ENCODE data around the gene FRAS1. TPM values are rescaled to one million over a fixed set of nuclear protein-coding genes. Genes with fewer than 3 reads are reported as not detected.

Gene FRAS1
- polyA plus RNA-seq, 2 of the 4 experiments (the other 2 are of a cell fraction) = 2.3 to 5.8 TPM

DNA sequence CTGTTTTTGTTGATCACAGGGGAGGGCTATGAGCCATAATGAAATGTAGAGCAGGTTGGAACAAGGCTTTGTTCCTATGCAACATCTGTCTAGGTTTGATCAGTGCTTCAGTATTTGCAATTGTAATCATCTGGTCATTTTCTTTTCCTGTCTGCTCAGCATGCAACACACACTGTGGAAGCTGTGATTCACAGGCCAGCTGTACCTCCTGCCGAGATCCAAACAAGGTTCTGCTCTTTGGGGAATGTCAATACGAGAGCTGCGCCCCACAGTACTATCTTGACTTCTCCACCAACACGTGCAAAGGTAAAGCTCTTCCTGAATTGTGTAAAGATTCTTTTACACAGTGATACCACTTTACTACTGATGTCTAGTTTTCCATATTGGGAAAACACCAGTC lies 312.6 kb downstream of the FRAS1 start (continued):
- TF ChIP-seq CTCF (IDR thresholded peaks at IDR 0.05) = no peak
- TF ChIP-seq POLR2AphosphoS2 (conservative IDR thresholded peaks at IDR 0.05; ENCODE audit: low read length) = no peak
- no peak for TF ChIP-seq CBX8 (IDR thresholded peaks at IDR 0.05)
- no peak for TF ChIP-seq FOXS1 (CRISPR knock-in tag; IDR thresholded peaks at IDR 0.05)
- TF ChIP-seq CHD2 (IDR thresholded peaks at IDR 0.05; ENCODE audit: low read length, partially characterized antibody) = no peak
- TF ChIP-seq MAX (IDR thresholded peaks at IDR 0.05) = no peak

DNA sequence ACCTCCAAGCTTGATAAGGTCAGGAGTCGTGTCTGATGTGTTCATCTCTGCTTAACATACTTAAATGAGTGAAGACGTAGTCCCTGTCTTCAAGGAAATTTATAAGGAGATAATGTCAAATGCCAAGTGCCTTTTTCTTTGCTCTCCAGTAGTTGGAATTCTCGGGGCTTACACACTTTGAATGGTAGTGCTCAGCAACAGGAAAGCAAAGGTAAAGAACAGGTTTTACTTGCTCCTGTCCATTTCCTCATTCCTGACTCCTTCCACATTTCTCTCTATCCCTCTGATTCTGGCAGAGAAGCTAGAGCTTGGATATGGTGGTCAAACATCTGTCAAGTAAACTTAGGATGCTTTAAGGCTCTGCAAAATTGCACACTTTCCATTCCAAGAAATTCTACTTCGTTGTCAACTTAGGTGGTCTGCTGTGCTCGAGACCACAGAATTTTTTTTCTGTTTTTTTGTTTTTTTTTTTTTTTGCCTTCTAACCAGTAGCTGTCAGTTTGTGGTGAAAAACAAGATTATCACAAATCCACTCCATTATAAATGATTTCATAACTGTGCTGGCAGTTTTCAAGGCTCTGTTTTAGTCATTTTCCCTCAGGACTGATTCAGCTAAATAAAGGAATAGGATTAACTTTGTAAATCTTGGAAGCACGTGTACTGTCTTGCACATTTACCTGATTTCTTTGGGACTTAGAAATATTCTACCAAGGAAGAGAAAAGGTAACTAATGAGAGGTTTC lies 313.7 kb downstream of the FRAS1 start:
- no peak for TF ChIP-seq EP300 (IDR thresholded peaks at IDR 0.05)
- TF ChIP-seq BCL3 (IDR thresholded peaks at IDR 0.05) = no peak
- TF ChIP-seq RNF2 (IDR thresholded peaks at IDR 0.05; ENCODE audit: borderline replicate concordance, low read depth) = no peak
- TF ChIP-seq TP53 (CRISPR knock-in tag; IDR thresholded peaks at IDR 0.05) = no peak
- TF ChIP-seq ZSCAN20 (CRISPR knock-in tag; IDR thresholded peaks at IDR 0.05) = no peak
- TF ChIP-seq USF2 (IDR thresholded peaks at IDR 0.05) = no peak
- TF ChIP-seq BHLHE40 (IDR thresholded peaks at IDR 0.05; ENCODE audit: low read depth, low read length) = no peak
- no peak for TF ChIP-seq RCOR1 (IDR thresholded peaks at IDR 0.05; ENCODE audit: low read depth, low read length)
- TF ChIP-seq CBX2 (IDR thresholded peaks at IDR 0.05; ENCODE audit: borderline replicate concordance, low read depth) = no peak
- TF ChIP-seq MAZ (IDR thresholded peaks at IDR 0.05; ENCODE audit: borderline replicate concordance, low read depth, low read length) = no peak
- TF ChIP-seq CHD2 (IDR thresholded peaks at IDR 0.05; ENCODE audit: low read length, partially characterized antibody) = no peak
- no peak for TF ChIP-seq NR3C1 (IDR thresholded peaks at IDR 0.05)
- TF ChIP-seq RFX5 (IDR thresholded peaks at IDR 0.05) = no peak
- no peak for TF ChIP-seq CBX8 (IDR thresholded peaks at IDR 0.05)
- ChIA-PET CTCF (interaction anchor here (0.7 kb wide), 2 partner anchors 299 to 384 kb away, joined by 4 to 7 read pairs; no protein-coding TSS in a partner anchor), POLR2A (no interaction called here)
- FAIRE-seq = no peak
- no peak for DNase-seq (ENCODE audit: low read depth in 1 of 2, low spot score in 1 of 2)
- Histone ChIP-seq H3K9me3 (no peaks in the 10 kb centered on the region), H3K4me2 (no peak overlapping the region), H3K27ac (no peak overlapping the region), H3K4me3 (no peak overlapping the region), H3K4me1 (no peaks in the 10 kb centered on the region)
- 52% methylated on average over 6 of the region's 6 CpGs for WGBS (ENCODE audit: missing lambda C conversion rate)
- ATAC-seq = no peak

DNA sequence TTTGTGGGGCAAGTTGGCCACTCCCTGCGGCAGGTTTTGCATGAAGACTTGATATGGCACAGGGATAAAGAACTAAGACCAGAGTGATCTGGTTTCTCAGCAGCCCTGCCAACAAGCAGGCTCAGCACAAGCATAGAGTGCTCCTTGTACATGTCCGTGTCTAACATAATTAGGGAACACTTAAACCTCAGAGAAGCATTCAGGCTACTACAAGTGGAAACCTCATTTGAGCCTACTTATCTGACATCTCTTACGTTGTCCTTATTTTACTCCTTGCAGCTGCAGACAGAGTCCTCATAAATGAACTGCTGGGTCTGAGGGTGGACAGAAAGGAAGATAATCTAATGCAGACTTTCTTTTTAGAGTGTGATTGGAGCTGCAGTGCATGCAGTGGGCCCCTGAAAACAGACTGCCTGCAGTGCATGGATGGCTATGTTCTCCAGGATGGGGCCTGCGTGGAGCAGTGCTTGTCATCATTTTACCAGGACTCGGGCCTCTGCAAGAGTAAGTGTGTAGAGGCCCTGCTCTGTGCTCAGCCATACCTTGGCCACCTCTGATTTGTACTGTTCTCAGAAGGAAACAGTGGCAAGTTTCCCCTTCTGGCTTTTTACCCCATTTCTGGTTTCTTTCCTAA lies 315.3 kb downstream of the FRAS1 start:
- Histone ChIP-seq H3K4me1 (no peaks in the 10 kb centered on the region), H3K9me3 (no peaks in the 10 kb centered on the region), H3K4me3 (no peak overlapping the region), H3K4me2 (no peak overlapping the region), H3K27ac (no peak overlapping the region)
- ChIA-PET POLR2A (no interaction called here), CTCF (no interaction called here)
- 90% methylated on average over 4 of the region's 5 CpGs for WGBS (ENCODE audit: missing lambda C conversion rate)
- FAIRE-seq = no peak
- TF ChIP-seq ZSCAN20 (CRISPR knock-in tag; IDR thresholded peaks at IDR 0.05) = no peak
- DNase-seq (ENCODE audit: low read depth in 1 of 2, low spot score in 1 of 2) = no peak
- ATAC-seq = no peak
